Upper lobe of left lung (tissue), 4 donors: ENCODE measurements around the gene PRR5L.

Source experiments
- CTCF ChIP-seq, 6 experiments: fragments of 450-650 bp in 4 of 6; fragments of 200-600 bp in 2 of 6; sonication (generic) in 2 of 6; IDR thresholded peaks; one replicate each; pipeline ENCODE4 v1.5.1; 2016 to 2019; ENCODE audit warnings: antibody characterized with exemption in 6 of 6
- POLR2A ChIP-seq, 4 donors: fragments of 450-650 bp; IDR thresholded peaks; one replicate each; pipeline ENCODE4 v1.5.1; 2016 to 2017; ENCODE audit warnings: antibody characterized with exemption in 4 of 4, mild to moderate bottlenecking in 2 of 4

GRCh38 chr11:36304351-36304750 is 8.3 kb downstream of the PRR5L start:
- TF ChIP-seq CTCF (IDR thresholded peaks at IDR 0.05) (no peak), POLR2A (IDR thresholded peaks at IDR 0.05) (no peak)
